Tibial nerve (tissue), 4 donors: ENCODE data around the gene EYS. TPM values are rescaled to one million over a fixed set of nuclear protein-coding genes. Genes with fewer than 3 reads are reported as not detected.

Experiments
- DNase-seq, 2 donors: peaks; one replicate each; pipeline ENCODE4 v3.0.0-alpha.2; 2019; ENCODE audit warnings: low spot score in 2 of 2
- H3K27ac ChIP-seq, 4 donors: fragments of 200-600 bp; sonication (generic) in 3 of 4; one replicate each; pipeline ENCODE4 v1.5.1; 2017 to 2019; ENCODE audit warnings: mild to moderate bottlenecking in 1 of 4
- H3K27me3 ChIP-seq, 2 donors: fragments of 200-600 bp; sonication (generic) in 1 of 2; one replicate each; pipeline versions ENCODE4 v1.5.1 to v1.6.0; 2017 to 2019
- H3K36me3 ChIP-seq, 3 donors: fragments of 200-600 bp; sonication (generic); one replicate each; pipeline ENCODE4 v1.5.1; 2018 to 2019
- H3K4me1 ChIP-seq, 4 donors: fragments of 200-600 bp; sonication (generic) in 3 of 4; one replicate each; pipeline ENCODE4 v1.5.1; 2017 to 2019
- H3K4me3 ChIP-seq, 4 donors: fragments of 200-600 bp; sonication (generic) in 3 of 4; one replicate each; pipeline ENCODE4 v1.5.1; 2017 to 2019; ENCODE audit warnings: mild to moderate bottlenecking in 1 of 4, moderate library complexity in 1 of 4
- H3K9me3 ChIP-seq, 4 donors: fragments of 200-600 bp; sonication (generic) in 3 of 4; one replicate each; pipeline ENCODE4 v1.5.1; 2017 to 2019
- CTCF ChIP-seq, 5 experiments: fragments of 200-600 bp in 3 of 5; fragments of 450-650 bp in 2 of 5; sonication (generic) in 3 of 5; IDR thresholded peaks; one replicate each; pipeline ENCODE4 v1.5.1; 2016 to 2019; ENCODE audit warnings: antibody characterized with exemption in 5 of 5, mild to moderate bottlenecking in 3 of 5, moderate library complexity in 2 of 5
- EP300 ChIP-seq, 2 donors: sonication (generic); formaldehyde crosslinking; IDR thresholded peaks; one replicate each; pipeline ENCODE4 v1.6.1; 2017; ENCODE audit warnings: antibody characterized with exemption in 2 of 2, mild to moderate bottlenecking in 1 of 2
- POLR2A ChIP-seq, 2 donors: fragments of 450-650 bp; IDR thresholded peaks; one replicate each; pipeline ENCODE4 v1.6.1; 2017; ENCODE audit warnings: antibody characterized with exemption in 2 of 2, mild to moderate bottlenecking in 2 of 2, moderate library complexity in 2 of 2
- WGBS, 2 donors: methylation state at CpG; one replicate each; pipeline ENCODE4 v1.1.5; 2018; 5-methylcytosine and 5-hydroxymethylcytosine counted together
- total RNA-seq, 4 donors: library from RNA; depleted of rRNA; stranded (reverse); fragments of >200 nt; gene quantifications; one replicate each; pipeline ENCODE4 v1.1.0, GENCODE V29; 2016

Gene EYS
- total RNA-seq, 4 donors from 2014 or later, result under 0.01 to 4.5 (median 0.39) TPM; not detected in 1

- no peaks in the 10 kb centered on the region for H3K27me3 ChIP-seq
- TF ChIP-seq CTCF (IDR thresholded peaks at IDR 0.05) (no peak), POLR2A (IDR thresholded peaks at IDR 0.05) (no peak), EP300 (IDR thresholded peaks at IDR 0.05) (no peak)
- no peak overlapping the region for H3K4me3 ChIP-seq
- 87 to 93% methylated on average over 1 of the region's 1 CpG for WGBS, 2 donors
- no peak overlapping the region for H3K27ac ChIP-seq
- H3K4me1 ChIP-seq, result peaks cover 0 to 3% (median 0%) of the 10 kb centered on the region in 4 donors
- H3K9me3 ChIP-seq, result no peaks in the 10 kb centered on the region
- H3K36me3 ChIP-seq, result no peaks in the 10 kb centered on the region
- no peak for DNase-seq
Measured at GRCh38 chr6:64230530-64230929, 1476.5 kb downstream of the EYS start.

- no peak overlapping the region for H3K27ac ChIP-seq
- no peak overlapping the region for H3K4me3 ChIP-seq
- H3K9me3 ChIP-seq, result no peaks in the 10 kb centered on the region
- H3K4me1 ChIP-seq, result peaks cover 0 to 3% (median 0%) of the 10 kb centered on the region in 4 donors
- H3K36me3 ChIP-seq, result no peaks in the 10 kb centered on the region
- no peaks in the 10 kb centered on the region for H3K27me3 ChIP-seq
- 90 to 94% methylated on average over 1 of the region's 1 CpG for WGBS, 2 donors
- TF ChIP-seq CTCF (IDR thresholded peaks at IDR 0.05) (no peak), POLR2A (IDR thresholded peaks at IDR 0.05) (no peak), EP300 (IDR thresholded peaks at IDR 0.05) (no peak)
- DNase-seq, result no peak
Measured at GRCh38 chr6:64227863-64228262, 1479.2 kb downstream of the EYS start.

- TF ChIP-seq EP300 (IDR thresholded peaks at IDR 0.05) (no peak), CTCF (IDR thresholded peaks at IDR 0.05) (no peak)
- Histone ChIP-seq H3K9me3 (no peaks in the 10 kb centered on the region), H3K4me1 (peaks cover 0 to under 1% (median 0%) of the 10 kb centered on the region in 4 donors), H3K27me3 (no peaks in the 10 kb centered on the region), H3K36me3 (no peaks in the 10 kb centered on the region), H3K27ac (no peak overlapping the region), H3K4me3 (no peak overlapping the region)
- DNase-seq, result no peak
Measured at GRCh38 chr6:64225503-64225902, 1481.5 kb downstream of the EYS start.

- DNase-seq, result peak in 1 of 2 donors; percentile 15
- no peak overlapping the region for H3K27ac ChIP-seq
- no peaks in the 10 kb centered on the region for H3K4me1 ChIP-seq
- TF ChIP-seq EP300 (IDR thresholded peaks at IDR 0.05) (no peak), CTCF (IDR thresholded peaks at IDR 0.05) (no peak), POLR2A (IDR thresholded peaks at IDR 0.05) (no peak)
- 21 to 38% methylated on average over 1 of the region's 1 CpG for WGBS, 2 donors
- H3K27me3 ChIP-seq, result no peaks in the 10 kb centered on the region
- H3K4me3 ChIP-seq, result no peak overlapping the region
- no peaks in the 10 kb centered on the region for H3K36me3 ChIP-seq
- H3K9me3 ChIP-seq, result no peaks in the 10 kb centered on the region
Measured at GRCh38 chr6:64224819-64225218, 1482.2 kb downstream of the EYS start.

GRCh38 chr6:64221776-64222175, 1485.2 kb downstream of the EYS start:
- no peak overlapping the region for H3K4me3 ChIP-seq
- H3K36me3 ChIP-seq, result no peaks in the 10 kb centered on the region
- no peak for TF ChIP-seq POLR2A (IDR thresholded peaks at IDR 0.05)
- no peak for TF ChIP-seq CTCF (IDR thresholded peaks at IDR 0.05)
- no peak for TF ChIP-seq EP300 (IDR thresholded peaks at IDR 0.05)
- no peaks in the 10 kb centered on the region for H3K27me3 ChIP-seq
- no peak overlapping the region for H3K27ac ChIP-seq
- H3K4me1 ChIP-seq, result no peaks in the 10 kb centered on the region
- 82 to 90% methylated on average over 3 of the region's 3 CpGs for WGBS, 2 donors
- DNase-seq, result no peak
- no peaks in the 10 kb centered on the region for H3K9me3 ChIP-seq
